Kasumi-1 (cell line): ENCODE results near the gene PFDN4.
A peak's percentile ranks its signal among the peaks of the same experiment; 100 is the strongest.

Experiments
- DNase-seq, 2 experiments: peaks; one replicate each; lab custom pipeline; 2025; lab: John Stamatoyannopoulos, UW

Gene PFDN4

GRCh38 chr20:54200487-54201267 lies 7.2 kb upstream of the PFDN4 start:
- DNase-seq = no peak

DNA sequence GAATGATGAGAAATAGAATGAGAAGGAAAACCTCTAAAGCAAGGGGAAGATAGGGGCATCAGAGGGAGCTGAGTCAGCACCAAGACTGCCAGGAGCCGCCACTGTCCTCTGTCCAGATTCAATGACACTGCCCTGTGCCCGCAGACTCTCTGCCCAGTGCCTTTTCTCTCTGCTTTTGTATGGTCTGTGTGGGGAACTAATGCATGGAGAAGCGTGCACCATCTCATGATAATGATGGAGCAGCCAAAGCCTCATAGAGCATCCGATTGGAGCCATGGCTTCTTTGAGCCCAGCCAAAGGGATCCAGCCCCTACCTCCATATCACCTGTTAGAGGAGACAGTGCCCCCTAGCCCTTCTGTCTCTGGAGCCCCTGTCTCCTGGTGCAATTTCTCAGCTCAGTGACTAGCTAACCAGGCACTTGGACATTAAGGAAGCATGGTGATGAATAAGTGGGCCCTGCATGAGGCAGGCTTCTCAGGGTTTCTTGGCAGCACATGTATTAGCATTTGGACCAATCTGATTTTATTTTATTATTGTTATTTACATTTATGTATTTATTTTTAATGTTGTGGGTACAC lies 6.5 kb upstream of the PFDN4 start:
- DNase-seq = no peak

GRCh38 chr20:54203281-54203680 lies 4.6 kb upstream of the PFDN4 start:
- peak; percentile 38 to 51 for DNase-seq

GRCh38 chr20:54204063-54204462 lies 3.8 kb upstream of the PFDN4 start:
- DNase-seq = no peak

DNA sequence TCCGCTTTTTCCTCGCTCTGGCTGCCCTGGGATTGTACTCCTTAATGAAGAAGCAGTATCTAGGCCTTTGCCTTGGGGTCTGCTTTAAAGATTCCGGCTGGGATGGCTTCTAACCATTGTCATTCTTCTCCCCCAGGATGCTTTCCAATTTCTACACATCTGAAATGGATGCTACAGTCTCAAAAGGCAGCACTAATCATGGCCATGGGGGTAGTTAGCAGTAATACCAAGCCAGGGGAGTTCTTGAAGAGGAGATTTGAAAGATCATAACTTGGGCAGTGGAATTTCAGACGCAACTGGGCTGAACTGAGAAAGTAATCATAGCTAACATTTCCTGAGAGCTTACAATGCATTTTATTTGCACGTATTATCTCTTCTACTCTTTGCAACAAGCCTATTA lies 3.4 kb upstream of the PFDN4 start:
- no peak for DNase-seq

DNA sequence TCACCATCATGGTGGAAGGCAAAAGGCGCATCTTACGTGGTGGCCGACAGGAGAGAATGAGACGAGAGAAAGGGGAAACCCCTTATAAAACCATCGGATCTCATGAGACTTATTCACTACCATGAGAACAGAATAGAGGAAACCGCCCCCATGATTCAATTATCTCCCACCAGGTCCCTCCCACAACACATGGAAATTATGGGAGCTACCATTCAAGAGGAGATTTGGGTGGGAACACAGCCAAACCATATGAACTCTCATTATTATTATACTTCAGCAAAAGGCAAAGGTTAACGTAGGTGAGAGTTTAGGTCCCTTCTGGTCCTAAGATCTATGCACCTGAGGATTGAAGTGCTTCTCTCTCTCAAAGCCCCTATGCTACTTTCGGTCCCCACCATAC lies 2.4 kb upstream of the PFDN4 start:
- no peak for DNase-seq

DNA sequence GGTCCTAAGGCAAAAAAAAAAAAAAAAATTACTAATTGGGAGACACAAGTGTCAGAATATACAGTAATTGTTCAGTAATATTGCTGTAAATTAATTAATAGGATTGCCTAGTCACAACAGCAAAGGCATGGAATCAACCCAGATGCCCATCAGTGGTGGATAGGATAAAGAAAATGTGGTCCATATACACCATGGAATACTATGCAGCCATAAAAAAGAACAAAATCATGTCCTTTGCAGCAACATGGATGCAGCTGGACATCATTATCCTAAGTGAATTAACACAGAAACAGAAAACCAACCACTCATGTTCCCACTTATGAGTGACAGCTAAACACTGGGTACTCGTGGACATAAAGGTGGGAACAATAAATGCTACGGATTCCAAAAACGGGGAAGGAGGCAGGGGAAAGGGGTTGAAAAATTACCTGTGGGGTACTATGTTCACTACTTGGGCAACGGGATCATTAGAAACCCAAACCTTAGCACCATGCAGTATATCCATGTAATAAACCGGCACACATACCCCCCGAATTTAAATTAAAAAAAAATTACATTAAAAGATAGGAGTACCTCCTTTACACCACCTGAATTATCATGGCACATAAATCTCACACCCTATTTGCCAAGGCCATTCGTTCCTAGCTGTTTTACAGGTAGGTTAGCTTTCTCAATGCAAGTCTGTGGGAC lies 689 bp upstream of the PFDN4 start:
- peak in 1 of 2 experiments; percentile 80 for DNase-seq

- peak; percentile 5 to 32 for DNase-seq
These were observed 775 bp downstream of the PFDN4 start for GRCh38 chr20:54208548-54209176.

DNA sequence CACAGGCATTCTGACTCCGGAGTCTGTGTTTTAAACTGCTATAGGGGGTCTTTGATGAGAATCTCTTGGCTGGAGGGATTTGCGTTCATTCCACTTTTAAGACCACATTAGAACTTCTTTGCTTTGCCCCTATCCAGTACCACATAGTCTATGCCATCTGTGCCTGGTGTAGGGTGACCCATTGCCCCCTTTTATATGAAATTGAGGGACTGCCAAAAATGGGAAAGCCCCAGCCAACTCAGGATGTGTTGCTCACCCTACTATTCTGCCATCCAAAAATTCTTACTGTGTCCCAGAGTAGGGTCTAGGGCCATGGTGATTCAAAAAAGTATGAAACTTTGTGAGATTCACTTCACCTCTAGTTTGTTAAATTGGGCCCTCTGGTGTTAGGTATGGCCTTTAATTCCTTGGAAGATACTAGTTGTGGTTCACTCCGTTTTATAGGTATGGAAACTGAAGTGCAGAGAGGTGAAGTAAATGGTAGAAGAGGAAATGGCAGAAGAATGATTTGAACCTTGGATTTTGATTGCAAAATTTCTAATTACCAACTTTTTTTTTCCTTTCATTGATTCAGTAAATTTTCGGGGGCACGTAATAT lies 1.4 kb downstream of the PFDN4 start:
- no peak for DNase-seq

GRCh38 chr20:54212226-54212625 lies 4.3 kb downstream of the PFDN4 start:
- DNase-seq = no peak

DNA sequence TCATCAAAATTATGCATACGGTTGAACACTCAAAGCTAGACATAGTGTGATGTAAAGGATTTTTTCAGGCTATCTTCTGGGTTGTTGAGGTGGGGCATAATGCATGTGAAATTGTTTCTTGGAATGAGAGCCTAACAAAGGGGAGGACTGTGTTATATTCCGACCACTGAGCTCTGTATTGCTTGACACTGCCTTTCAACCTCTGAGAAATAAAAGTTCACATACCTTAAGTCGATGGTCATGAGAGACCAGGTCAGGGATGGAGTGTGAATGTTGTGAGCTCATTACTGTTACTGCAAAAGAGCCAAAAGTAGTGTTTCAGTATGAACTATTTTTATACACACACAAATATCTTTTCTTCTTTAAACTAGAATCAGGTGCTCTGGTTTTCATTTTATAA lies 5.0 kb downstream of the PFDN4 start:
- no peak for DNase-seq

DNA sequence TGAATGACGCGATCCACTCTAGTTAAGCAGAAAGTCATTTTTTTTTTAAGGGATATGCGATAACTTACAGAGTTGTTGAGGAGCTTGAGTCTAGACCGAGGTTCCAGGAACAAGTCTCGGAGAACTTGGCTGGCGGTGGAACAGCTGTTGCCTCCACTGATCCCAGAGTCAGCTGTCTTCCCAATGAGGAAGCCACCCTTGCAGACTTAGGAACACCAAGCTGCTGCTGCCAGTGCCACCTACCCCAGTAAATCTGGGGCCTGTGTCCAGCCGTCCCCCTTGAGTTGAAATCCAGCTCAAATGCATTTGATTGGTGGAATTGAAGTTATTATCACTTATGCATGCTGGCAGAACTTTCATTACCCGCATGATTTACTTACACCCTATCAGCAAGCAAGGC lies 6.7 kb downstream of the PFDN4 start:
- DNase-seq = no peak

DNA sequence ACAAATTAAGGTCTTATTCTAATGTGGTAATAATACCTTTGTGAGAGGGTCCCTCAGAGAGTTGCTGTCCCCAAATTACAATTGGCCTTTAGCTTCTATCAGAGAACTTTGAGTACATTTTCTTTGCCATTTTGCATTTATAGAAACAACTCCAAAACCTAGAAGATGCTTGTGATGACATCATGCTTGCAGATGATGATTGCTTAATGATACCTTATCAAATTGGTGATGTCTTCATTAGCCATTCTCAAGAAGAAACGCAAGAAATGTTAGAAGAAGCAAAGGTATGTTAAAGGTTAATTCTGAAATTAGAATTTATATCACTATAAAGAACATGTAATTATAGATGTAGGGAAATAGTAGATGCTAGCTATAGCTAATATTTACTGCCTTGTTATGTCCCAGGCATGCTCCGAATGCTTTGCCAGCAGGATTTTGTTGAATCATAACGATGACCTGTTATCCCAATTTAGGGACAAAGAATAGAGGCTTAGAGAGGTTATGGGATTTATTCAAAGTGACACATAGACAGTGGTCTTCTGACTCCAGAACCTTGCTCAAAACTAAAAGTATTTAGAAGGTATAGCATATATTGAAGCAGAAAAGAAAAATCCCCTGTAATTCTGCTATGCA lies 7.4 kb downstream of the PFDN4 start:
- DNase-seq = no peak

DNA sequence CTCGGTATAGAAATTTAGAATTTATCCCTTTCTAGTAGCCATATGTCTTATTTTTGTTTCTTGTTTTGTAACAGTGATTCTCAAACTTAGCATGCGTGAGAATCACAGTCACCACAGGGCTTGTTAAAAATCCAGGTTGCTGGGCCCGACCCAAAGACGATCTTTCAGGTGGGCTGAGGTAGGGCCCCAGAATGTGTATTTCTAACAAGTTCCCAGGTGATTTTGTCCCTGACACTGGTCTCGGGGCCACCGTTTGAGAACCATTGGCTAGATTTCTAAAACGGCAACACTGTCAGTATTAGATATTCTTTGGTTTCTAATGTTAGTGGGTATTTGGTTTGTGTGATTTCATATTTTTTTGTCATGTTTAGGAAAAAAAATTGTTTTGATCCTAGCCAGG lies 9.9 kb downstream of the PFDN4 start:
- no peak for DNase-seq

DNA sequence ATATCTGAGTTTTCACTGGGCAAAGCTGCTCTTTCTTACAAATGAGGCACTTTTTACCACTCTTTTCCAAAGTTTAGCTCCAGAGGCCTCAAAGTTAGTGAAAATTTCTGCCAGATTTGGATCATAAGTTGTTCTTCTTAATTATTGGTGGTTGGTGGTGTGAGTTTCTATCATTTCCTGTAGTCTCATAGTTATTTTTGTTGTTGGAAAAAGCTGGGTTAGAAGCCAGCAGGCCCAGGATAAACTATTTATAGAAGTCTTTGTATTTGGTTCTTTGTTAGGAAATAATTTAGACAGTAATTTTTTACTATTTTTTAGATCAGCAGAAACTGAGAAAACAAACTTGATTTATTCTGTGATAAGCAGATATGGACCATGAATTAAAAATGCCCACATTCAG lies 10.6 kb downstream of the PFDN4 start:
- no peak for DNase-seq

DNA sequence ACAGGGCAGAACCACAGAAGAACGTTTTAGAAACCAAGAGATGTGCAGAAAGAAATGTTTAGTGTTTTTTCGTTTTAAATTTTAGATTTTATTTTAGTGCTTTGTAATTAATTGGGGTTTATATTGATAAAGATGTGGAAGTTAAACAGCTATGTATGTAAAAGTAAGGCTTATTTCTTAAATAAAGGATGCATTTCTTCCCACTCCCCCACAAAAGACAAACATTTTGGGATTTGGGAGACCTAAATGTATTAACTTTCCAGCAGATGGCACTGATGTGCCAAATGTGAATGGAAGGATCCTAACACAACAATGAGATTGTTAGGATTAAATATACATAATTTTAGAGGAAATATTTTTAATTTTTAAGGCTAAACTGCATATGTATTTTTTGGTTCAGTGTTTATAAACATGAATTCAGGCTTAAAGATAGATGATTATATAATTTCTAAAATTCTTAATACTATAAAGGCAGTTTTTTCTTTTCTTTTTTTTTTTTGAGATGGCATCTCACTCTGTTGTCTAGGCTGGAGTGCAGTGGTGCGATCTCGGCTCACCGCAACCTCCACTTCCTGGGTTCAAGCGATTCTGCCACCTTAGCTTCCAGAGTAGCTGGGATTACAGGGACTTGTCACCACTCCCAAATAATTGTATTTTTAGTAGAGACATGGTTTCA lies 12.0 kb downstream of the PFDN4 start:
- DNase-seq = peak; percentile 4 to 35

- DNase-seq = no peak
These were observed 12.8 kb downstream of the PFDN4 start for GRCh38 chr20:54220722-54221121.

GRCh38 chr20:54221353-54221752 lies 13.5 kb downstream of the PFDN4 start:
- DNase-seq = peak; percentile 8 to 12

DNA sequence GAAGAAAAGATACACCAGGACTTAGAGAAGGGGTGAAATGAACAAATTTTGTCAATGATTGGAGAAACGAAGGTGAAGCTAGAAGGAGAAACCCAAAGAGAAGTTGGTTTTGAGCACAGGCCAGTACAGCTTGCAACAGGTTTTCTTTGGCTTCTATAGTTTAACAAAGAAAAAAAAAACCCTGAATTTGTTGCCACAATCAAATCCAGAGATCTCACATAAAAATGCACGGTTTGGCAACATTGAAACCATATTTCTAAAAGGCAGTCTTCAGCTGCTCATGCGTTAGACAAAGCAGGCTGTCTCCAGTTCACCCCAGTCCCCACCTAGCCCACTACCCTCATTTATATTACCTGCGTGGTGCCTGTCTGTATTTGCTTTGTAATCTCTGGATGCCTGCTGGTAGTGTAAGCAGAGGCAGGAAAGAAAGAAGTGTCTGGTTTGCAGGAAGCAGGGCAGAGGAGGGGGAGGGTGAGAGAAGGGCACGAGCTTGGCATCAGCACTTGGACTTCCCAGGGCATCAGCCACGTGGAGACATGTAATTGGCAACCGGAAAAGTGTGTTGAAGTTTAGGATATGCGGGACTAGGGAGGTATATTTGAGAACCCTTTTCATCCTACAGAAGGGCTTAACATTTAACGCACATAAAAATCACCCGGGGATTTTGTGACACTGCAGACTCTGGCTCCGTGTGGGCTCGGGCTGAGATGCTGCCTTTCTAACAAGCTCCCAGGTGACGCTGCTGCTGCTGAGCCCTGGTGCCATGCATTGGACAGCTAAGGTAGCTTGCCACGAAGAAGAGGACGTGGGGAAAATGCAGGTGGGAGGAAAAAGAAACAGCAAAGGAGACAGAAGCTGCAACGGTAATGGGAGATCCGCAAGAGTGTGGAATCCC lies 14.4 kb downstream of the PFDN4 start:
- no peak for DNase-seq

- DNase-seq = no peak
These were observed 15.4 kb downstream of the PFDN4 start for GRCh38 chr20:54223285-54223684.
